Activated T-cell treated with anti-CD3 and anti-CD28 coated beads, Interleukin-2, amount 50 U/mL, for 72 hours (primary cell): ENCODE results near the gene MBP. TPM values are rescaled to one million over a fixed set of nuclear protein-coding genes. Genes with fewer than 3 reads are reported as not detected.
"Not testable (repeated sequence)": the region's sequence is repeated elsewhere in the genome, so short reads cannot be mapped to it uniquely, and the experiment has no call there.

Source experiments
- ATAC-seq, 2 donors: fragments of 150-1000 bp; cut with Tn5 transposase; replicated peaks in 1 of 2; 2 replicates each; pipeline ENCODE4 v1.10.0; 2021; ENCODE audit warnings: moderate library complexity in 2 of 2, mild to moderate bottlenecking in 1 of 2
- DNase-seq, 2 donors: peaks; one replicate each; pipeline ENCODE4 v3.0.0; 2021 to 2022; ENCODE audit warnings: mixed read lengths in 1 of 2
- H3K27ac Mint-ChIP-seq: one replicate; pipeline ENCODE4 v1.8.0; 2022; ENCODE audit warnings: mild to moderate bottlenecking, moderate library complexity, mixed read lengths
- H3K27me3 Mint-ChIP-seq: one replicate; pipeline ENCODE4 v1.8.0; 2022; ENCODE audit warnings: low read depth, mixed read lengths
- H3K36me3 Mint-ChIP-seq, 2 donors: one replicate each; pipeline ENCODE4 v1.8.0; 2022; ENCODE audit warnings: mixed read lengths in 2 of 2, mild to moderate bottlenecking in 1 of 2; ENCODE audit not compliant: insufficient read depth in 2 of 2
- H3K4me1 Mint-ChIP-seq: one replicate; pipeline ENCODE4 v1.8.0; 2022; ENCODE audit warnings: low read depth, mixed read lengths
- H3K4me3 Mint-ChIP-seq, 2 donors: one replicate each; pipeline ENCODE4 v1.8.0; 2022; ENCODE audit warnings: mild to moderate bottlenecking in 2 of 2, mixed read lengths in 2 of 2, moderate library complexity in 2 of 2
- H3K9me3 Mint-ChIP-seq, 2 donors: one replicate each; pipeline ENCODE4 v1.8.0; 2022; ENCODE audit warnings: mixed read lengths in 2 of 2
- total RNA-seq, 2 donors: library from RNA; stranded (reverse); gene quantifications; one replicate each; pipeline ENCODE4 v1.2.3, GENCODE V29; 2022

The MBP gene
- total RNA-seq, 2 donors from 2014 or later = 101 to 107 TPM

GRCh38 chr18:77001041-77001440 lies 131.5 kb downstream of the MBP start:
- ATAC-seq = no peak
- H3K27ac Mint-ChIP-seq = no peak overlapping the region
- no peaks in the 10 kb centered on the region for H3K36me3 Mint-ChIP-seq

DNA sequence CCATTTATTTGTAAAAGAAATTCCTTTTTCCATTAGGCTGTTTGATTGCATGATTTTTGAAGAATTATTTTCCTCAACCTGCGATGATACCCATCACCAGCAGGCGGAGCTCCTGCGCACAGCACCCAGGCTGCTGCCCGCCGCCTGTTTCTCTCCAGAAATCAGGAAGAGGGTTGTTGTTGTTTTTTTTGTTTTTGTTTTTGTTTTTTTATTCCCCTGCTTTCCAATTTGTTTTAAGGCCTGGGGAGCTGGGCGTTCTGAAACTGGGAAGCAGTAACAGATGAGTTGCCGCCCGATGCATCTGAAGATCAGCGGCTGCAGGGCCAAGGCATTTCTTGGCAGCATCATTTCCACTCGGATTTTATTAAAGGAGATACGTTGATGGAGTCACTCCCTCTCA lies 132.1 kb downstream of the MBP start:
- ATAC-seq (no peak), DNase-seq (peak; percentile 44 to 51)
- no peaks in the 10 kb centered on the region for H3K36me3 Mint-ChIP-seq
- H3K27ac Mint-ChIP-seq = peak overlapping the region; percentile 76
- no peak overlapping the region for H3K4me3 Mint-ChIP-seq
- H3K4me1 Mint-ChIP-seq = peaks cover 26% of the 10 kb centered on the region
- H3K27me3 Mint-ChIP-seq = no peaks in the 10 kb centered on the region
- no peaks in the 10 kb centered on the region for H3K9me3 Mint-ChIP-seq

More at GRCh38 chr18:77001041-77001440, 131.5 kb downstream of the MBP start:
- no peak for DNase-seq
- H3K4me3 Mint-ChIP-seq = no peak overlapping the region
- no peaks in the 10 kb centered on the region for H3K9me3 Mint-ChIP-seq
- H3K4me1 Mint-ChIP-seq = peaks cover 31% of the 10 kb centered on the region
- no peaks in the 10 kb centered on the region for H3K27me3 Mint-ChIP-seq

DNA sequence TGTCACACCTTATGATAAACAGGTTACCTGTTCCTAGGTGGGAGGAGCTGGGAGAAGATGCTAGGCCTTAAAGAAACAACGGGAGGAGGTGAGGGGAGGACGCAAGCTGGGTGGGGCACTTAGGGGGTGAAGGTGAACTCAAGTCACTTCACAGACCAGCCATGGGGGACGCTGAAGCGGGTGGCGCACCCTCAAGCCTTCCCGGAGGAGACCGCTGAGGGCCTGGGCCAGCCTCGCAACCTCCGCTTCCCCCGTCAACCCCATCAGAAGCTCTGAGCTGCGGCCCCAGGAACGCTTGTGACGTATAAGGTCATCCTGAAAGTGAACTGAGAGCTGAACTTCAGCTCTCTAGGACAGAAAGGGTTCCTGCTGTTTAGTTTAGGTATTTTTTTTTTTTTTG lies 133.5 kb downstream of the MBP start:
- no peaks in the 10 kb centered on the region for H3K27me3 Mint-ChIP-seq
- ATAC-seq (no peak), DNase-seq (no peak)
- H3K36me3 Mint-ChIP-seq = no peaks in the 10 kb centered on the region
- no peak overlapping the region for H3K27ac Mint-ChIP-seq
- no peaks in the 10 kb centered on the region for H3K9me3 Mint-ChIP-seq
- peaks cover 12% of the 10 kb centered on the region for H3K4me1 Mint-ChIP-seq
- H3K4me3 Mint-ChIP-seq = no peak overlapping the region

- DNase-seq (no peak), ATAC-seq (no peak)
- H3K36me3 Mint-ChIP-seq = no peaks in the 10 kb centered on the region
- H3K4me3 Mint-ChIP-seq = no peak overlapping the region
- no peaks in the 10 kb centered on the region for H3K27me3 Mint-ChIP-seq
- no peak overlapping the region for H3K27ac Mint-ChIP-seq
- peaks cover 12% of the 10 kb centered on the region for H3K4me1 Mint-ChIP-seq
- no peaks in the 10 kb centered on the region for H3K9me3 Mint-ChIP-seq
Measured at GRCh38 chr18:76997951-76998808, 134.4 kb downstream of the MBP start.

GRCh38 chr18:76996429-76996828 lies 136.2 kb downstream of the MBP start:
- H3K4me3 Mint-ChIP-seq = no peak overlapping the region
- H3K27ac Mint-ChIP-seq = no peak overlapping the region
- H3K36me3 Mint-ChIP-seq = no peaks in the 10 kb centered on the region
- no peaks in the 10 kb centered on the region for H3K27me3 Mint-ChIP-seq
- ATAC-seq (no peak), DNase-seq (no peak)
- H3K9me3 Mint-ChIP-seq = no peaks in the 10 kb centered on the region
- H3K4me1 Mint-ChIP-seq = peaks cover 8% of the 10 kb centered on the region

- DNase-seq (no peak), ATAC-seq (no peak)
- Mint-ChIP-seq H3K4me1 (peaks cover 8% of the 10 kb centered on the region), H3K9me3 (no peaks in the 10 kb centered on the region), H3K27ac (no peak overlapping the region), H3K36me3 (no peaks in the 10 kb centered on the region), H3K4me3 (no peak overlapping the region), H3K27me3 (no peaks in the 10 kb centered on the region)
Measured at GRCh38 chr18:76995896-76996295, 136.7 kb downstream of the MBP start.

GRCh38 chr18:76994086-76994654 lies 138.4 kb downstream of the MBP start:
- peak in 1 of 2 donors; percentile 52 for ATAC-seq
- Mint-ChIP-seq H3K4me3 (peak overlapping the region in 1 of 2 donors; percentile 24), H3K27me3 (no peaks in the 10 kb centered on the region), H3K27ac (peak overlapping the region; percentile 58), H3K4me1 (no peaks in the 10 kb centered on the region), H3K9me3 (no peaks in the 10 kb centered on the region), H3K36me3 (no peaks in the 10 kb centered on the region)
- DNase-seq = no peak

DNA sequence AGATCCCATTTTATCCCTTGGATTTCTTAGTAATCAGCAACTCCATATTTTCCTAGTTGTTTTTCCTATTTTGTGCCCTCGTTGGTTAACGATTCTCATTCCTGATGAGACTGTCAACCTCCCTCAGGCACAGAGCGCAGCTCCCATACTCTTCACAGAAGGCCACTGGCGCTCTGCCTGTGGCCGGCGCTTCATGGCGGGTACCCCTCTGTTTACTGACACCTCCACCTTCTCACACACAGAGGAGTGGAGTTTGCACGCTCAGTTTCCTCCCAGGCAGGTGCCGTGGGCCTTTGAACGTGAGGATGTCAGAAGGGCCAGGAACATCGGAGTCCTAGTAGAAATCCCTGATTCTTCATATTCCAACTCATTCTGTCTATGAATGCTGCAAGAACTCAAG lies 139.0 kb downstream of the MBP start:
- H3K9me3 Mint-ChIP-seq = no peaks in the 10 kb centered on the region
- no peaks in the 10 kb centered on the region for H3K27me3 Mint-ChIP-seq
- ATAC-seq (no peak), DNase-seq (no peak)
- H3K4me3 Mint-ChIP-seq = peak overlapping the region in 1 of 2 donors; percentile 24
- no peaks in the 10 kb centered on the region for H3K4me1 Mint-ChIP-seq
- H3K27ac Mint-ChIP-seq = no peak overlapping the region
- no peaks in the 10 kb centered on the region for H3K36me3 Mint-ChIP-seq

- no peaks in the 10 kb centered on the region for H3K9me3 Mint-ChIP-seq
- H3K27ac Mint-ChIP-seq = no peak overlapping the region
- no peak for ATAC-seq
- H3K4me3 Mint-ChIP-seq = no peak overlapping the region
- H3K27me3 Mint-ChIP-seq = no peaks in the 10 kb centered on the region
- H3K36me3 Mint-ChIP-seq = no peaks in the 10 kb centered on the region
- DNase-seq = no peak
- no peaks in the 10 kb centered on the region for H3K4me1 Mint-ChIP-seq
Measured at GRCh38 chr18:76993085-76993382, 139.5 kb downstream of the MBP start.

DNA sequence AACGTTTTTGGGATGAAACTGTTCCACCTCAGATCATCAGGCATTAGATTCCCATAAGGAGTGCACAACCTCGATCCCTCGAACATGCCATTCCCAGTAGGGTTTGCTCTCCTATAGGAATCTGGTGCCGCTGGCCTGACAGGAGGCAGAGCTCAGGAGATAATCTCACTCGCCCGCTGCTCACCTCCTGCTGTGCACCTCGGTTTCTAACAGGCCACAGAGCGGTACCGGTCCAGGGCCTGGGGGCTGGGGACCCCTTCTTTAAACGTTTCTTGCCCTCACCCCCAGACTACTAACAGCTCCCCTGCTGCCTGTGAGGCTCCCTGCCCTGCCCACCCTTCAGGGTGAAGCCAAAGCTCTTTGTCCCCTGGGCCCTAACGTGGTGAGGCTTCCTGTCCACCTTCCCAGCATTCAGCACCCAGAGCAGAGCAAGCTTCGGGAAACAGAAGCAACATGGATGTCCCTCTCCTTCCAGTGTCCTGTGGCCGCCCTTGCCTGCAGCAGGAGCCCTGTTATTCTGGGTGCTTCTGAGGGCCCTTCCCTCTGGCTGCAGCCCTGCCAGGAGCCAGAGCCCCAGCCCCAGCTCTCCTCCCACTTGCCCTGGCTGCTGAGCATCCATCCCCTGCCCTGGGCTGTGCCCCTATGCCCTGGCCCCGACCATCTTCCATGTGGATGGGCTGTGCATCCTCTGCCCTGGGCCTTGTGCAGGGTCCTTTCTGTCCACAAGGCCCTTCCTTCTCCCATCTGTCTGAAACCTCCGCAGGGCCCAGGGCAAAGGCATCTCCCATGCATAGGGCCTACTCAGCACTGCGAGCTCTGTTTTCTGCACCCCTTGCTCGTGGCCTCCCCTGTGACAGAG lies 140.1 kb downstream of the MBP start:
- H3K27me3 Mint-ChIP-seq = no peaks in the 10 kb centered on the region
- no peaks in the 10 kb centered on the region for H3K9me3 Mint-ChIP-seq
- no peaks in the 10 kb centered on the region for H3K4me1 Mint-ChIP-seq
- H3K4me3 Mint-ChIP-seq = no peak overlapping the region
- DNase-seq (no peak), ATAC-seq (peak in 1 of 2 donors; percentile 26)
- no peaks in the 10 kb centered on the region for H3K36me3 Mint-ChIP-seq
- H3K27ac Mint-ChIP-seq = no peak overlapping the region

DNA sequence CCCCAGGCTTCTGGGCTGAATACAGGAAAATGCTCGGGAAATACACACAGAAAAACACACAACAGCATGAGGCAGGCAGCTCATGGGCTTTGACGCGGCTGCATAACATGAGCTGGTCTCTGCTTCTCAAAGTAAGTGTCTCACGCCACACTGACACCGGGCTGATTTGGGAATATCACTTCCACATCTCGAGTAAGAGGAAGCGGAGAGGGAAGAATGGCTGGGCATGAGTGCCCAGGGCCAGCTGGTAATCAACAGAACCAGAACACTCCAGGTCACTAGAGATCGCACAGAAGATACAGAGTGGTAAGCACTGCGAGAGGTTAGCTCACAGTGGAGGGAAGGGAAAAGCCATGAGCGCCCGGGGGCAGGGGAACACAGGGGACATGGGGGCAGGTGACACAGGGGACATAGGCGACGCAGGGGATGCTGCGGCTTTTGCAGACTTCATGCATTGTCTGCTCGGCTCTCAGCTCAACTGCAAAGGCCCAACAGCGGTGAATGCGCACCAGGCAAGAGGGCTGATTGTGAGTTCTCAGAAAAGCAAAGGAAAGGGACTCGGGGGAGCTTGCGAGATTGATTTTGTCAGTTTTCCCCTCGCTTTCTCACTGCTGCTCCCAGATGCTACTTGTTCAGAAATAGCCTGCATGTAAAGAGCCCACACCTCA lies 141.4 kb downstream of the MBP start:
- no peak overlapping the region for H3K27ac Mint-ChIP-seq
- no peaks in the 10 kb centered on the region for H3K36me3 Mint-ChIP-seq
- ATAC-seq = no peak
- no peaks in the 10 kb centered on the region for H3K27me3 Mint-ChIP-seq
- DNase-seq = no peak
- no peaks in the 10 kb centered on the region for H3K4me1 Mint-ChIP-seq
- H3K9me3 Mint-ChIP-seq = no peaks in the 10 kb centered on the region
- H3K4me3 Mint-ChIP-seq = no peak overlapping the region

DNA sequence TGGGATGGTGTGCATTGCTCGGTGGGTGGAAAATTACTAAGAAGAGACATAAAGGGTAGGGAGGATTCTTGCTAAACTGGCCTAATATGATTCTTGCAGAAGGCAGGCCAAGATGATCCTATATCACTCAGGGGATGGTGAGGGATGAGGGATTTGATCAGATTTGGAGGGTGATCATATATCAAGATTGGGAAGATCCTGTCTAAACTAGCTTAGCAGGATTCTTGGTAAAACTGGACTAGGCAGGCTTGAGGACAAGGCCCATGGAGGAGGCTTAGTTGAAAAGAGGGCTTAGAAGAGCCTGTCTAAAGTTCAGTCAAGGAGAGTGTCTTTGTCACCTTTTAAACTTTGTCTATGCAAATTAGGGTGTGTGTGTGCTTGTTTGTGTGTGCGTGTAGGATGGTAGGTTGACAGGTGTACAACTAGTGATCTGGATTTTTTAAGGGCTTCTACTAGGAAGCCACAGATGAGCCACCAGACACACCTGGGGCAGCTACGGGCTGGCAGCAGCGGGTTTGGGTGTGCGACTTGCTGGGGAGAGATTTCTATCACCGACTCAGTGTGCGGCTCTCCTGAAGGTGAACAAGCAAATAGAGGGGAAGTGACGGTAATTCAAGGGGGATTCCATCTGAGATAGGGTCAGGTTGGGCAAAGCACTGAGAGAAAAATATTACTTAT lies 142.1 kb downstream of the MBP start:
- not testable (repeated sequence) for H3K36me3 Mint-ChIP-seq, H3K4me3 Mint-ChIP-seq, H3K9me3 Mint-ChIP-seq, ATAC-seq, H3K27me3 Mint-ChIP-seq, DNase-seq, H3K4me1 Mint-ChIP-seq, H3K27ac Mint-ChIP-seq
